CD4-positive, alpha-beta T cell (primary cell): Measurements from ENCODE around the gene NLGN1. TPM values are rescaled to one million over a fixed set of nuclear protein-coding genes. Genes with fewer than 3 reads are reported as not detected.
"Not testable (repeated sequence)": the region's sequence is repeated elsewhere in the genome, so short reads cannot be mapped to it uniquely, and the experiment has no call there.

Experiments
- ATAC-seq: fragments of 200-7000 bp; cut with Tn5 transposase; one replicate; pipeline ENCODE4 v1.10.0; 2022; ENCODE audit warnings: mild to moderate bottlenecking; ENCODE audit not compliant: poor library complexity
- CTCF ChIA-PET: fragments of 350-600 bp; sonication (Branson Sonifier 250); formaldehyde crosslinking; loops from one replicate; lab custom pipeline; 2021; ENCODE audit warnings: antibody characterized with exemption, inconsistent platforms; lab: Charles Lee
- POLR2A ChIA-PET: fragments of 350-600 bp; sonication (Branson Sonifier 250); formaldehyde crosslinking; loops from one replicate; lab custom pipeline; 2021; ENCODE audit warnings: antibody characterized with exemption, inconsistent platforms; lab: Charles Lee
- DNase-seq, 14 experiments: peaks; one replicate each; pipeline ENCODE4 v3.0.0-alpha.2; 2013 to 2020; ENCODE audit warnings: mixed read lengths in 2 of 14
- H3K27ac ChIP-seq, 2 donors: one replicate each; pipeline versions ENCODE4 v1.5.1 to v1.7.0; 2013; ENCODE audit warnings: low read length in 2 of 2, low read depth in 1 of 2, mild to moderate bottlenecking in 1 of 2
- H3K27me3 ChIP-seq, 2 experiments: 1 replicate in 1 of 2; 2 replicates in 1 of 2; pipeline versions ENCODE4 v1.6.1 to v1.7.0; 2013; ENCODE audit warnings: low read length in 2 of 2, control low read depth in 1 of 2, mild to moderate bottlenecking in 1 of 2, moderate library complexity in 1 of 2; ENCODE audit not compliant: insufficient read depth in 2 of 2, control insufficient read depth in 1 of 2
- H3K36me3 ChIP-seq: one replicate; pipeline ENCODE4 v1.6.1; 2013; ENCODE audit warnings: low read length, control low read depth; ENCODE audit not compliant: insufficient read depth
- H3K4me1 ChIP-seq: one replicate; pipeline ENCODE4 v1.6.1; 2013; ENCODE audit warnings: low read length, control low read depth; ENCODE audit not compliant: insufficient read depth
- H3K4me3 ChIP-seq: one replicate; pipeline ENCODE4 v1.5.1; 2013; ENCODE audit warnings: mild to moderate bottlenecking, low read length, moderate library complexity
- H3K9me3 ChIP-seq, 2 experiments: 1 replicate in 1 of 2; 2 replicates in 1 of 2; pipeline versions ENCODE4 v1.6.1 to v1.7.0; 2013; ENCODE audit warnings: low read length in 2 of 2, mild to moderate bottlenecking in 2 of 2, control low read depth in 1 of 2, moderate library complexity in 1 of 2; ENCODE audit not compliant: control insufficient read depth in 1 of 2, insufficient read depth in 1 of 2
- H3K27ac Mint-ChIP-seq: one replicate; pipeline ENCODE4 v1.8.0; 2020; ENCODE audit warnings: mixed read lengths
- H3K27me3 Mint-ChIP-seq: one replicate; pipeline ENCODE4 v1.8.0; 2021; ENCODE audit warnings: mixed read lengths
- H3K36me3 Mint-ChIP-seq: one replicate; pipeline ENCODE4 v1.8.0; 2021; ENCODE audit warnings: low read depth, mixed read lengths
- H3K4me1 Mint-ChIP-seq: one replicate; pipeline ENCODE4 v1.8.0; 2021; ENCODE audit warnings: low read depth, mixed read lengths
- H3K4me3 Mint-ChIP-seq: one replicate; pipeline ENCODE4 v1.8.0; 2020; ENCODE audit warnings: mild to moderate bottlenecking, mixed read lengths
- H3K9me3 Mint-ChIP-seq: one replicate; pipeline ENCODE4 v1.8.0; 2020; ENCODE audit warnings: mixed read lengths
- intact Hi-C, 2 experiments: fragments of 100-400 bp; cut with DNase I in 1 of 2; cut with micrococcal nuclease in 1 of 2; formaldehyde crosslinking; loops; one replicate each; pipeline versions ENCODE4 v1.15.1 to v1.9.0; 2023 to 2025; cut with DNase I, micrococcal nuclease
- total RNA-seq, 174 experiments: library from RNA in 2 of 174; stranded (reverse) in 2 of 174; gene quantifications; one replicate each; pipeline ENCODE4 v1.2.3 and lab custom pipeline; 2021 to 2026
- TF ChIP-seq, protein P1 (sequence below): fragments of 200-600 bp; IDR thresholded peaks from one replicate; pipeline ENCODE4 v1.8.0; 2022; ENCODE audit warnings: antibody characterized with exemption, mild to moderate bottlenecking

Gene NLGN1
- total RNA-seq, 2 experiments from 2014 or later, result not detected

DNA sequence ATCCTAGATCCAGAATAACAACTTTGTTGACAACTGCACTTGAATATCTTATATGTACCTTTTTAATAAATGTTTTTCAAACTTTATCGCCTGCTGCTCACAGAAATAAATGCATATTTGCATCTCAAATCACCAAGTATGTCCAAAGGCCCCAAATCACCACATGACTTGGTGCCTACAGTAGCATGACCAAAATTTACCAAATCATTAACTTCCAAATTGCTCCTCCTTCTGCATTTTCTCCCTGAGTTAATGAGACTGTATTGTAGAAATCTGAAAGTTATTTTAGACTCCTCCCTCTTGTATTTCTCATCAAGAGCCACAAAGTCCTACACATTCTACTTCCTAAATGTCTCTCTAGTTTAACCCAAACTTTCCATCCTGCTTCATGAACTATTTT lies 826.1 kb downstream of the NLGN1 start:
- no peak overlapping the region for H3K27ac Mint-ChIP-seq
- ATAC-seq, result no peak
- Histone ChIP-seq H3K9me3 (peaks cover 0 to 8% of the 10 kb centered on the region in 2 experiments), H3K4me3 (no peak overlapping the region), H3K27ac (no peak overlapping the region), H3K27me3 (no peaks in the 10 kb centered on the region), H3K4me1 (no peaks in the 10 kb centered on the region), H3K36me3 (no peaks in the 10 kb centered on the region)
- intact Hi-C loops, result no loop called here
- no peaks in the 10 kb centered on the region for H3K9me3 Mint-ChIP-seq
- DNase-seq, result no peak
- H3K36me3 Mint-ChIP-seq, result no peaks in the 10 kb centered on the region
- no peak overlapping the region for H3K4me3 Mint-ChIP-seq
- ChIA-PET CTCF (no interaction called here), POLR2A (no interaction called here)
- no peaks in the 10 kb centered on the region for H3K27me3 Mint-ChIP-seq
- H3K4me1 Mint-ChIP-seq, result no peaks in the 10 kb centered on the region
- TF ChIP-seq, protein P1, sequence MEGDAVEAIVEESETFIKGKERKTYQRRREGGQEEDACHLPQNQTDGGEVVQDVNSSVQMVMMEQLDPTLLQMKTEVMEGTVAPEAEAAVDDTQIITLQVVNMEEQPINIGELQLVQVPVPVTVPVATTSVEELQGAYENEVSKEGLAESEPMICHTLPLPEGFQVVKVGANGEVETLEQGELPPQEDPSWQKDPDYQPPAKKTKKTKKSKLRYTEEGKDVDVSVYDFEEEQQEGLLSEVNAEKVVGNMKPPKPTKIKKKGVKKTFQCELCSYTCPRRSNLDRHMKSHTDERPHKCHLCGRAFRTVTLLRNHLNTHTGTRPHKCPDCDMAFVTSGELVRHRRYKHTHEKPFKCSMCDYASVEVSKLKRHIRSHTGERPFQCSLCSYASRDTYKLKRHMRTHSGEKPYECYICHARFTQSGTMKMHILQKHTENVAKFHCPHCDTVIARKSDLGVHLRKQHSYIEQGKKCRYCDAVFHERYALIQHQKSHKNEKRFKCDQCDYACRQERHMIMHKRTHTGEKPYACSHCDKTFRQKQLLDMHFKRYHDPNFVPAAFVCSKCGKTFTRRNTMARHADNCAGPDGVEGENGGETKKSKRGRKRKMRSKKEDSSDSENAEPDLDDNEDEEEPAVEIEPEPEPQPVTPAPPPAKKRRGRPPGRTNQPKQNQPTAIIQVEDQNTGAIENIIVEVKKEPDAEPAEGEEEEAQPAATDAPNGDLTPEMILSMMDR, result no peak

DNA sequence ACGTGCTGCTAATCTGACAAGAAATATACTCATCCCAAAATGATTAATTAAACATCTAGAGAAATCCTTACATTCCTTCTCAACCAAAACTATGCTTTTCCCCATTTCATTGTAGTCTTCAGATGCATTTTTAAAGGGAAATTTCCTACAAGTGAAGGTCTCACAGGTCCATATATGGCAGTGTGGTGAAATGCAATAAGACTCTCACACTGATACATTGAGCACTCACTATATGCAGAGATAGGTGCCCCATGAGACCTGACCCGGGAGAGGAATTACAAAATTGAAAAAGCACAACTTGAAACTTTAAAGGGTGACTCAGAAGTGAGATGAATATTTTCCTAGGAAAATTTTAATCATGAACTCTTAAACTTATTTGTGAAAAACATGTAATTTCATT lies 832.4 kb downstream of the NLGN1 start:
- no peak overlapping the region for H3K4me3 Mint-ChIP-seq
- H3K27me3 ChIP-seq, result no peaks in the 10 kb centered on the region
- TF ChIP-seq, protein P1, result no peak
- H3K36me3 Mint-ChIP-seq, result no peaks in the 10 kb centered on the region
- no peaks in the 10 kb centered on the region for H3K4me1 ChIP-seq
- H3K36me3 ChIP-seq, result no peaks in the 10 kb centered on the region
- peaks cover 0 to 4% of the 10 kb centered on the region in 2 experiments for H3K9me3 ChIP-seq
- DNase-seq (no peak), ATAC-seq (no peak)
- H3K4me3 ChIP-seq, result no peak overlapping the region
- no peaks in the 10 kb centered on the region for H3K27me3 Mint-ChIP-seq
- H3K27ac Mint-ChIP-seq, result no peak overlapping the region
- no peak overlapping the region for H3K27ac ChIP-seq
- POLR2A ChIA-PET, result no interaction called here
- H3K4me1 Mint-ChIP-seq, result no peaks in the 10 kb centered on the region
- H3K9me3 Mint-ChIP-seq, result peaks cover 2% of the 10 kb centered on the region
- intact Hi-C loops, result no loop called here
- CTCF ChIA-PET, result no interaction called here

DNA sequence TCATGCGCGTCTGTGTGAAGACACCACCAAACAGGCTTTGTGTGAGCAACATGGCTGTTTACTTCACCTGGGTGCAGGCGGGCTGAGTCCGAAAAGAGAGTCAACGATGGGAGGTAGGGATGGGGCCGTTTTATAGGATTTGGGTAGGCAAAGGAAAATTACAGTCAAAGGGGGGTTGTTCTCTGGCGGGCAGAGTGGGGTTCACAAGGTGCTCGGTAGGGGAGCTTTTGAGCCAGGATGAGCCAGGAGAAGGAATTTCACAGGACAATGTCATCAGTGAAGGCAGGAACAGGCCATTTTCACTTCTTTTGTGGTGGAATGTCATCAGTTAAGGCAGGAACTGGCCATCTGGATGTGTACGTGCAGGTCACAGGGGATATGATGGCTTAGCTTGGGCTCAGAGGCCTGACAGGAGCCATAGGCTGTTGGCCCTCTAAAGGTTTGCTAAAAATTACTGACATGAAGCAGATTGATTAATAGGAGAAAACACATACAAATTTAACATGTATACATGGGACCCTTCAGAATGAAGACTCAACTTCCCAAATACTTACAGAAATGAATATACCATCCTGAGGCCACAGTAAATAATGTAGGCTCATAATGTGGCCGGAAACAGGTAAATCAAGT lies 834.6 kb downstream of the NLGN1 start:
- H3K27me3 Mint-ChIP-seq, POLR2A ChIA-PET, intact Hi-C loops, H3K36me3 ChIP-seq, H3K27ac ChIP-seq, H3K9me3 ChIP-seq, H3K36me3 Mint-ChIP-seq, DNase-seq, H3K4me3 ChIP-seq, H3K4me1 Mint-ChIP-seq, H3K4me3 Mint-ChIP-seq, H3K9me3 Mint-ChIP-seq, H3K4me1 ChIP-seq, ATAC-seq, H3K27ac Mint-ChIP-seq, H3K27me3 ChIP-seq, CTCF ChIA-PET: not testable (repeated sequence)
